ENCODE results near the gene BHLHE40. TPM values are rescaled to one million over a fixed set of nuclear protein-coding genes. Genes with fewer than 3 reads are reported as not detected.

BHLHE40 gene
- polyA plus RNA-seq, 1 of the 3 experiments (the other 2 are of a cell fraction), result 62.2 TPM

DNA sequence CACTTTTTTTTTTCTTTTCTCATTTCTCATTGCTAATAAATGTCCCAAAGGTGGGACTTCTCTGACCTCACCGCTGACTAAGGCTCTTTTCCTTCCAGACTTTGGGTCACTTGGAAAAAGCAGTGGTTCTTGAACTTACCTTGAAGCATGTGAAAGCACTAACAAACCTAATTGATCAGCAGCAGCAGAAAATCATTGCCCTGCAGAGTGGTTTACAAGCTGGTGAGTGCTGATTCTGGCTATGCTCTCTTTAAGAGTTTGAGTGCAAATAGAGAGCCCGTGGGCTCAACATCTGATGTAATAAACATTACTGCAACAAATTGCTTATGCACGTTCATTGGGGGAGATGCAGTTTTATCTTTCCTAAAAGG is 2.0 kb downstream of the BHLHE40 start:
- DNase-seq, result no peak
- Histone ChIP-seq H3K4me3 (ENCODE audit: low read depth in 2 of 2, low read length in 1 of 2) (peak overlapping the region; percentile 62 to 69), H2AFZ (ENCODE audit: low read depth) (no peak overlapping the region), H3K9me3 (no peaks in the 10 kb centered on the region), H3K79me2 (ENCODE audit: insufficient read depth) (peaks cover 59% of the 10 kb centered on the region), H3K36me3 (replicated peaks in 1 of 2; ENCODE audit: control insufficient read depth in 1 of 2, insufficient read depth in 2 of 2, low read length in 1 of 2) (peaks cover 26% of the 10 kb centered on the region in 2 experiments), H3K27ac (ENCODE audit: low read depth in 2 of 2, low read length in 1 of 2) (peak overlapping the region; percentile 43 to 95; a peak in 3 of 4 replicates), H3F3A (replicated peaks; ENCODE audit: insufficient read depth) (peaks cover 55% of the 10 kb centered on the region), H3K9me2 (no peaks in the 10 kb centered on the region), H3K4me1 (ENCODE audit: control insufficient read depth in 1 of 2, insufficient read depth in 2 of 2, low read depth in 1 of 2, low read length in 1 of 2) (peaks cover 34 to 45% of the 10 kb centered on the region in 2 experiments), H3K9ac (peak overlapping the region; percentile 98), H4K20me1 (ENCODE audit: insufficient read depth) (peaks cover 16% of the 10 kb centered on the region), H3K4me2 (peak overlapping the region; percentile 76), H3K27me3 (ENCODE audit: insufficient read depth) (no peaks in the 10 kb centered on the region)
- POLR2A ChIA-PET, result interaction anchor here (1.7 kb wide), 1 partner anchor 47 kb away, joined by 5 read pairs; no protein-coding TSS in a partner anchor
- TF ChIP-seq TAF1 (IDR thresholded peaks at IDR 0.05; ENCODE audit: borderline replicate concordance, low read depth, low read length), result no peak
- WGBS (ENCODE audit: low lambda C conversion rate), result 27% methylated on average over 3 of the region's 3 CpGs
- CTCF ChIA-PET, result interaction anchor here (0.6 to 16.3 kb wide), 13 partner anchors 19 to 308 kb away, joined by 3 to 277 read pairs (median 4); no protein-coding TSS in a partner anchor

DNA sequence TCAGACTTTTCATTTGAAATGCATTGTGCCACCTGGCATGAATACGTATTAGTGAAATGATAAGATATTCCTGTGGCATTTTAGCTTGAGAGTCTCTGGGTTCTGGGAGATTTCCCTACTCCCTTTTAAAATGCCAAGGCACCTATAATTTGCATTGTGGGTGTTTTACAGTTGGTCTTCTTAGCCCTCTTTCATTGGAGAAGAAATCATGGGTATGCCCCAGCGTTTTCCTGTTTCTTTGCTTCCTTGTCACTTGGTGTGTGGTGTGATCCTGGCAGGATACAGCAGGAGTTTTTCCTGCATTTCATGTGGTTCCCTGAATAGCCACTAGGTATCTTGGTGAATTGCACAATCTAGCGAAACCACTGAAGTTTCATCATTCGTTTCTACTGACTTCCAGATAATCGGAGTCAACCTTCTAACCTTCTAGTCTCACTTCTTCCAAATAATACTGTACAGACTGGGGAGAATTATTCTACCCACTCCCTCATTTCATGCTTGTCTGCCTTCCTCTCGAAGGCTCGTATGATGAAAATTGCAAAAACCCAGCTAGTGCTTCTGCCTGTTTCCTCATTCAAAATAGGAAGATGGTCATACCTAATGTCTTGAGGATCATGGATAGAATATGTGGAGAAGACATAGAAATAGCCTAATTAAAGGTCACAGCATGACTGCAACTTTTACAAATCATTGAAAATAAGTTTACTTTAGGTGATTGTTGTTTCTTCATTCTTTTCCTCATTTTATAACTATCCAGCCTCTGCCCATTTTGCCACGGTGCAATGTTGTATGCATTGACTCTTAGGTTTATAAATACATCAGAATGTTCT is 2.6 kb downstream of the BHLHE40 start:
- ChIA-PET CTCF (interaction anchor here (0.6 to 16.3 kb wide), 11 partner anchors 18 to 345 kb away, joined by 3 to 277 read pairs (median 5); no protein-coding TSS in a partner anchor), POLR2A (interaction anchor here (1.7 kb wide), 1 partner anchor 46 kb away, joined by 5 read pairs; no protein-coding TSS in a partner anchor)
- Histone ChIP-seq H3K9me2 (no peaks in the 10 kb centered on the region), H4K20me1 (ENCODE audit: insufficient read depth) (peaks cover 16% of the 10 kb centered on the region), H3K4me2 (peak overlapping the region; percentile 76), H3K9me3 (no peaks in the 10 kb centered on the region), H3K9ac (peak overlapping the region; percentile 98), H3K27ac (ENCODE audit: low read depth in 2 of 2, low read length in 1 of 2) (peak overlapping the region; percentile 43 to 95; a peak in 3 of 4 replicates), H3K79me2 (ENCODE audit: insufficient read depth) (peaks cover 59% of the 10 kb centered on the region), H3K27me3 (ENCODE audit: insufficient read depth) (no peaks in the 10 kb centered on the region), H2AFZ (ENCODE audit: low read depth) (no peak overlapping the region), H3K4me1 (ENCODE audit: control insufficient read depth in 1 of 2, insufficient read depth in 2 of 2, low read depth in 1 of 2, low read length in 1 of 2) (peaks cover 39 to 48% of the 10 kb centered on the region in 2 experiments), H3K36me3 (replicated peaks in 1 of 2; ENCODE audit: control insufficient read depth in 1 of 2, insufficient read depth in 2 of 2, low read length in 1 of 2) (peaks cover 26% of the 10 kb centered on the region in 2 experiments), H3K4me3 (ENCODE audit: low read depth in 2 of 2, low read length in 1 of 2) (peak overlapping the region; percentile 62 to 69), H3F3A (replicated peaks; ENCODE audit: insufficient read depth) (peaks cover 59% of the 10 kb centered on the region)
- 42% methylated on average over 8 of the region's 8 CpGs for WGBS (ENCODE audit: low lambda C conversion rate)
- TF ChIP-seq, protein P1, sequence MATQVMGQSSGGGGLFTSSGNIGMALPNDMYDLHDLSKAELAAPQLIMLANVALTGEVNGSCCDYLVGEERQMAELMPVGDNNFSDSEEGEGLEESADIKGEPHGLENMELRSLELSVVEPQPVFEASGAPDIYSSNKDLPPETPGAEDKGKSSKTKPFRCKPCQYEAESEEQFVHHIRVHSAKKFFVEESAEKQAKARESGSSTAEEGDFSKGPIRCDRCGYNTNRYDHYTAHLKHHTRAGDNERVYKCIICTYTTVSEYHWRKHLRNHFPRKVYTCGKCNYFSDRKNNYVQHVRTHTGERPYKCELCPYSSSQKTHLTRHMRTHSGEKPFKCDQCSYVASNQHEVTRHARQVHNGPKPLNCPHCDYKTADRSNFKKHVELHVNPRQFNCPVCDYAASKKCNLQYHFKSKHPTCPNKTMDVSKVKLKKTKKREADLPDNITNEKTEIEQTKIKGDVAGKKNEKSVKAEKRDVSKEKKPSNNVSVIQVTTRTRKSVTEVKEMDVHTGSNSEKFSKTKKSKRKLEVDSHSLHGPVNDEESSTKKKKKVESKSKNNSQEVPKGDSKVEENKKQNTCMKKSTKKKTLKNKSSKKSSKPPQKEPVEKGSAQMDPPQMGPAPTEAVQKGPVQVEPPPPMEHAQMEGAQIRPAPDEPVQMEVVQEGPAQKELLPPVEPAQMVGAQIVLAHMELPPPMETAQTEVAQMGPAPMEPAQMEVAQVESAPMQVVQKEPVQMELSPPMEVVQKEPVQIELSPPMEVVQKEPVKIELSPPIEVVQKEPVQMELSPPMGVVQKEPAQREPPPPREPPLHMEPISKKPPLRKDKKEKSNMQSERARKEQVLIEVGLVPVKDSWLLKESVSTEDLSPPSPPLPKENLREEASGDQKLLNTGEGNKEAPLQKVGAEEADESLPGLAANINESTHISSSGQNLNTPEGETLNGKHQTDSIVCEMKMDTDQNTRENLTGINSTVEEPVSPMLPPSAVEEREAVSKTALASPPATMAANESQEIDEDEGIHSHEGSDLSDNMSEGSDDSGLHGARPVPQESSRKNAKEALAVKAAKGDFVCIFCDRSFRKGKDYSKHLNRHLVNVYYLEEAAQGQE (IDR thresholded peaks at IDR 0.05; ENCODE audit: low read depth, low read length), result no peak
- TF ChIP-seq SMC3 (IDR thresholded peaks at IDR 0.05; ENCODE audit: low read depth, low read length) (peak; percentile 6; the same call in 1 of the 2 replicates), RAD21 (IDR thresholded peaks at IDR 0.05; ENCODE audit: low read length) (peak; percentile 23; the same call in 1 of the 2 replicates), TAF1 (IDR thresholded peaks at IDR 0.05; ENCODE audit: borderline replicate concordance, low read depth, low read length) (0 out of 2 replicates have a peak, but pooled peaks have one; percentile 26)
- TF ChIP-seq, protein P2, sequence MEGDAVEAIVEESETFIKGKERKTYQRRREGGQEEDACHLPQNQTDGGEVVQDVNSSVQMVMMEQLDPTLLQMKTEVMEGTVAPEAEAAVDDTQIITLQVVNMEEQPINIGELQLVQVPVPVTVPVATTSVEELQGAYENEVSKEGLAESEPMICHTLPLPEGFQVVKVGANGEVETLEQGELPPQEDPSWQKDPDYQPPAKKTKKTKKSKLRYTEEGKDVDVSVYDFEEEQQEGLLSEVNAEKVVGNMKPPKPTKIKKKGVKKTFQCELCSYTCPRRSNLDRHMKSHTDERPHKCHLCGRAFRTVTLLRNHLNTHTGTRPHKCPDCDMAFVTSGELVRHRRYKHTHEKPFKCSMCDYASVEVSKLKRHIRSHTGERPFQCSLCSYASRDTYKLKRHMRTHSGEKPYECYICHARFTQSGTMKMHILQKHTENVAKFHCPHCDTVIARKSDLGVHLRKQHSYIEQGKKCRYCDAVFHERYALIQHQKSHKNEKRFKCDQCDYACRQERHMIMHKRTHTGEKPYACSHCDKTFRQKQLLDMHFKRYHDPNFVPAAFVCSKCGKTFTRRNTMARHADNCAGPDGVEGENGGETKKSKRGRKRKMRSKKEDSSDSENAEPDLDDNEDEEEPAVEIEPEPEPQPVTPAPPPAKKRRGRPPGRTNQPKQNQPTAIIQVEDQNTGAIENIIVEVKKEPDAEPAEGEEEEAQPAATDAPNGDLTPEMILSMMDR (IDR thresholded peaks at IDR 0.05), result peak; percentile 51
- no peak for DNase-seq
